K562 (cell line): ENCODE results near the gene PRM3. TPM values are rescaled to one million over a fixed set of nuclear protein-coding genes. Genes with fewer than 3 reads are reported as not detected.

ENCODE experiments used
- ATAC-seq: fragments of 200-7000 bp; cut with Tn5 transposase; 3 replicates; pipeline ENCODE4 v1.9.1; 2020; ENCODE audit warnings: moderate library complexity
- BruUV-seq: library from RNA; stranded (reverse); fragments of 400-500 nt; replicated peaks from 2 replicates; lab custom pipeline; 2021; lab: Mats Ljungman, UMichigan
- CTCF ChIA-PET: fragments of 300-600 bp; formaldehyde crosslinking; extraction: SDS; loops from one replicate; lab custom pipeline; 2021; ENCODE audit warnings: low intra/inter-chr PET ratio; lab: Yijun Ruan, JAX
- POLR2A ChIA-PET: fragments of 300-600, 350-650 bp; sonication (Branson Sonifier 250); formaldehyde crosslinking; extraction: SDS; loops from one replicate; lab custom pipeline; 2021; ENCODE audit warnings: antibody characterized with exemption, inconsistent platforms; lab: Yijun Ruan, JAX
- DNase-seq, 4 experiments: peaks; one replicate each; pipeline versions ENCODE4 v3.0.0 to v3.0.0-alpha.2; 2011 to 2018; ENCODE audit warnings: low spot score in 3 of 4, mixed read lengths in 3 of 4; ENCODE audit errors: extremely low read depth in 1 of 4
- FAIRE-seq: peaks from 2 replicates; lab custom pipeline; 2011; peaks lifted over from hg19 to GRCh38; lab: Jason Lieb, UNC
- H2AFZ ChIP-seq: 2 replicates; pipeline ENCODE4 v1.6.0; 2011; ENCODE audit warnings: low read depth, low read length, control low read depth, inconsistent platforms
- H3K27ac ChIP-seq: fragments of 200-600 bp; 3 replicates; pipeline ENCODE4 v1.8.0; 2011; ENCODE audit warnings: low read depth, mild to moderate bottlenecking, control low read depth, inconsistent platforms, low read length, moderate library complexity, mixed read lengths; ENCODE audit errors: extremely low read depth
- H3K27me3 ChIP-seq, 2 experiments: fragments of 300-600 bp in 1 of 2; 2 replicates in 1 of 2; 3 replicates in 1 of 2; pipeline versions ENCODE4 v1.6.0 to v1.8.0; 2011; ENCODE audit warnings: inconsistent platforms in 2 of 2, low read length in 2 of 2, mild to moderate bottlenecking in 1 of 2, mixed read lengths in 1 of 2, moderate library complexity in 1 of 2; ENCODE audit not compliant: control insufficient read depth in 2 of 2, insufficient read depth in 2 of 2
- H3K36me3 ChIP-seq: fragments of 300-600 bp; 3 replicates; pipeline ENCODE4 v1.8.0; 2011; ENCODE audit warnings: mild to moderate bottlenecking, low read length, inconsistent platforms; ENCODE audit not compliant: control insufficient read depth, insufficient read depth
- H3K4me1 ChIP-seq, 2 experiments: fragments of 200-600 bp in 1 of 2; replicated peaks in 1 of 2; 2 replicates in 1 of 2; 3 replicates in 1 of 2; pipeline versions ENCODE4 v1.5.1 to v1.8.0; 2011; ENCODE audit warnings: inconsistent platforms in 2 of 2, low read length in 2 of 2, mild to moderate bottlenecking in 1 of 2, mixed read lengths in 1 of 2, moderate library complexity in 1 of 2; ENCODE audit not compliant: control insufficient read depth in 2 of 2, insufficient read depth in 2 of 2
- H3K4me2 ChIP-seq: 2 replicates; pipeline ENCODE4 v1.6.1; 2011; ENCODE audit warnings: low read length, control low read depth, inconsistent platforms, mixed read lengths; ENCODE audit not compliant: insufficient read depth
- H3K4me3 ChIP-seq: fragments of 200-600 bp; sonication (generic), shearing (Covaris generic); 2 replicates; pipeline ENCODE4 v1.5.1; 2016; ENCODE audit warnings: control low read depth, inconsistent platforms
- H3K79me2 ChIP-seq: fragments of 200-600 bp; 3 replicates; pipeline ENCODE4 v1.8.0; 2011; ENCODE audit warnings: low read length, inconsistent platforms; ENCODE audit not compliant: control insufficient read depth, insufficient read depth
- H3K9ac ChIP-seq, 2 experiments: 2 replicates each; pipeline versions ENCODE4 v1.6.0 to v1.6.1; 2011; ENCODE audit warnings: low read depth in 2 of 2, low read length in 2 of 2, control low read depth in 1 of 2, inconsistent platforms in 1 of 2, mild to moderate bottlenecking in 1 of 2, mixed read lengths in 1 of 2; ENCODE audit not compliant: insufficient read depth in 1 of 2
- H3K9me1 ChIP-seq: one replicate; pipeline ENCODE4 v1.6.0; 2011; ENCODE audit warnings: inconsistent platforms, mild to moderate bottlenecking, low read length, moderate library complexity; ENCODE audit not compliant: control insufficient read depth, insufficient read depth
- H3K9me3 ChIP-seq: replicated peaks from 2 replicates; pipeline ENCODE4 v1.5.1; 2011; ENCODE audit warnings: low read depth, low read length, inconsistent platforms; ENCODE audit not compliant: control insufficient read depth, insufficient read depth
- H4K20me1 ChIP-seq: replicated peaks from 2 replicates; pipeline ENCODE4 v1.6.1; 2011; ENCODE audit warnings: low read length, inconsistent platforms, mixed read lengths; ENCODE audit not compliant: control insufficient read depth, insufficient read depth
- RBFOX2 ChIP-seq: fragments of 200-400 bp; formaldehyde crosslinking; IDR thresholded peaks from 2 replicates; pipeline ENCODE4 v1.6.1; 2017; ENCODE audit warnings: low read depth, mild to moderate bottlenecking, low read length, moderate library complexity
- SMAD2 ChIP-seq: fragments of 150-350 bp; IDR thresholded peaks from 2 replicates; pipeline ENCODE4 v1.6.1; 2014; ENCODE audit warnings: low read depth, mild to moderate bottlenecking, low read length
- SOX6 ChIP-seq: fragments of 450-650 bp; IDR thresholded peaks from 2 replicates; pipeline ENCODE4 v1.6.1; 2014; ENCODE audit warnings: mild to moderate bottlenecking
- SPI1 ChIP-seq: IDR thresholded peaks from 2 replicates; pipeline ENCODE4 v1.6.1; 2011; ENCODE audit warnings: low read depth, low read length, control low read depth, borderline replicate concordance
- ZNF586 ChIP-seq: fragments of 450-650 bp; formaldehyde crosslinking; conservative IDR thresholded peaks from 2 replicates; pipeline ENCODE4 v1.4.0; 2020; ENCODE audit warnings: mild to moderate bottlenecking, moderate library complexity
- WGBS: fragments of 100-300 bp; shearing (Covaris generic); methylation state at CpG from one replicate; pipeline ENCODE4 v1.1.6; 2016; ENCODE audit warnings: low coverage, mixed read lengths; ENCODE audit not compliant: insufficient coverage; ENCODE audit errors: missing lambda C conversion rate; 5-methylcytosine and 5-hydroxymethylcytosine counted together
- in situ Hi-C: fragments of 300-500 bp; cut with MboI; formaldehyde crosslinking; loops from 4 replicates; pipeline ENCODE4 v1.15.0; 2018; ENCODE audit warnings: inconsistent platforms, mixed read lengths
- intact Hi-C: fragments of 100-400 bp; cut with micrococcal nuclease; formaldehyde crosslinking; loops from 2 replicates; pipeline ENCODE4 v1.14.2; 2022
- polyA plus RNA-seq, 8 experiments: library from polyadenylated mRNA; depleted of rRNA in 4 of 8; stranded (reverse) in 5 of 8; unstranded in 3 of 8; fragments of >200 nt; fragmentation: Nextera tagmentation in 2 of 8; fragmentation: Illumina TruSeq in 1 of 8; extraction: Ambion mirVana in 2 of 8; extraction: Trizol in 1 of 8; gene quantifications; 2 replicates each; pipeline versions ENCODE4 v1.2.1 to v1.2.3, GENCODE V29; 2011 to 2014; ENCODE audit warnings: inconsistent platforms in 1 of 8, missing spikeins in 1 of 8
- total RNA-seq, 7 experiments: library from RNA; depleted of rRNA in 6 of 7; stranded (reverse); fragments of >200 nt in 6 of 7; fragmentation: Illumina TruSeq in 2 of 7; extraction: Trizol in 2 of 7; gene quantifications; 2 replicates each; pipeline versions ENCODE4 v1.2.1 to v1.2.3, GENCODE V29; 2011 to 2021; ENCODE audit warnings: low replicate concordance in 1 of 7
- TF ChIP-seq, protein P1 (sequence below): fragments of 250-450 bp; sonication (Bioruptor Pico); IDR thresholded peaks from 2 replicates; pipeline ENCODE4 v1.4.0; 2020; ENCODE audit warnings: mild to moderate bottlenecking, moderate library complexity, borderline replicate concordance
- TF ChIP-seq, protein P2 (sequence below): fragments of 450-650 bp; IDR thresholded peaks from 2 replicates; pipeline ENCODE4 v1.6.1; 2016; ENCODE audit warnings: borderline replicate concordance
- TF ChIP-seq, protein P3 (sequence below): sonication (generic); formaldehyde crosslinking; IDR thresholded peaks from 2 replicates; pipeline ENCODE4 v1.8.0; 2022; ENCODE audit warnings: mild to moderate bottlenecking, missing genetic modification reagents, borderline replicate concordance
- TF ChIP-seq, protein P4 (sequence below): sonication (generic); formaldehyde crosslinking; IDR thresholded peaks from 2 replicates; pipeline ENCODE4 v1.8.0; 2023; ENCODE audit warnings: mild to moderate bottlenecking, missing genetic modification reagents

PRM3 gene
- total and polyA plus RNA-seq, 9 of the 15 experiments (the other 6 are each of a cell fraction or from before 2014, with no cell fraction given): not detected

DNA sequence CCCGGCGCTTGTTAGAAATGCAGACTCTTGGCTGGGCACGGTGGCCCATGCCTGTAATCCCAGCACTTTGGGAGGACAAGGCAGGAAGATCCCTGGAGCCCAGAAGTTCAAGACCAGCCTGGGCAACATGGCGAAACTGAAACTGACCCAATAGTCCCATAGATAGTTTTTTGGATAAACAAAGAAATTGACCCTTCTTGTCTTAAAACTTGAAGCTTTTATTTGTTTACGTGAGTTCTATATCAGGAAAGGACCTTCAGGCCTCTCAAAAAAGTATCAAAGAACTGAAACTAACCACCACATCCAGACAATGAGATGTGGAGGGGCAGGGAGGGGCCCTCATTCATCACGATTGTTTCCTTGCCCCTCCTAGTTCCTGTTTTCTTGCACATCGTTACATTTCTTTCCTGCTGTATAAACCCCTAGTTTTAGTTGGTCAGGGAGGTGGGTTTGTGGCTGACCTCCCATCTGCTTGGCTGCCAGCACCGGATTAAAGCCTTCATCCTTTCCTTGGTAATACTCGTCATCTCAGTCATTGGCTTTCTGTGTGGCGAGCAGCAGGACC lies 37.6 kb upstream of the PRM3 start:
- ATAC-seq (no peak), DNase-seq (no peak), FAIRE-seq (peak; percentile 15)
- intact Hi-C loops (no loop called here), in situ Hi-C loops (no loop called here)
- Histone ChIP-seq H3K27me3 (peaks cover 0 to 6% of the 10 kb centered on the region in 2 experiments; a peak in 2 of 5 replicates), H2AFZ (peak overlapping the region; percentile 72), H3K36me3 (no peaks in the 10 kb centered on the region), H3K9me1 (no peaks in the 10 kb centered on the region), H4K20me1 (no peaks in the 10 kb centered on the region), H3K4me2 (no peak overlapping the region; the same call in 1 of the 2 replicates), H3K27ac (no peak overlapping the region), H3K9ac (no peak overlapping the region), H3K4me3 (no peak overlapping the region), H3K79me2 (no peaks in the 10 kb centered on the region), H3K9me3 (no peaks in the 10 kb centered on the region), H3K4me1 (peaks cover 11 to 25% of the 10 kb centered on the region in 2 experiments; a peak in 3 of 5 replicates)
- 54% methylated on average over 10 of the region's 10 CpGs for WGBS
- POLR2A ChIA-PET: no interaction called here
- BruUV-seq: no TSS peak
- CTCF ChIA-PET: no interaction called here
- TF ChIP-seq SMAD2: no peak
- no peak for TF ChIP-seq ZNF586
- TF ChIP-seq, protein P1, sequence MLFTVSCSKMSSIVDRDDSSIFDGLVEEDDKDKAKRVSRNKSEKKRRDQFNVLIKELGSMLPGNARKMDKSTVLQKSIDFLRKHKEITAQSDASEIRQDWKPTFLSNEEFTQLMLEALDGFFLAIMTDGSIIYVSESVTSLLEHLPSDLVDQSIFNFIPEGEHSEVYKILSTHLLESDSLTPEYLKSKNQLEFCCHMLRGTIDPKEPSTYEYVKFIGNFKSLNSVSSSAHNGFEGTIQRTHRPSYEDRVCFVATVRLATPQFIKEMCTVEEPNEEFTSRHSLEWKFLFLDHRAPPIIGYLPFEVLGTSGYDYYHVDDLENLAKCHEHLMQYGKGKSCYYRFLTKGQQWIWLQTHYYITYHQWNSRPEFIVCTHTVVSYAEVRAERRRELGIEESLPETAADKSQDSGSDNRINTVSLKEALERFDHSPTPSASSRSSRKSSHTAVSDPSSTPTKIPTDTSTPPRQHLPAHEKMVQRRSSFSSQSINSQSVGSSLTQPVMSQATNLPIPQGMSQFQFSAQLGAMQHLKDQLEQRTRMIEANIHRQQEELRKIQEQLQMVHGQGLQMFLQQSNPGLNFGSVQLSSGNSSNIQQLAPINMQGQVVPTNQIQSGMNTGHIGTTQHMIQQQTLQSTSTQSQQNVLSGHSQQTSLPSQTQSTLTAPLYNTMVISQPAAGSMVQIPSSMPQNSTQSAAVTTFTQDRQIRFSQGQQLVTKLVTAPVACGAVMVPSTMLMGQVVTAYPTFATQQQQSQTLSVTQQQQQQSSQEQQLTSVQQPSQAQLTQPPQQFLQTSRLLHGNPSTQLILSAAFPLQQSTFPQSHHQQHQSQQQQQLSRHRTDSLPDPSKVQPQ (CRISPR knock-in tag): no peak
- TF ChIP-seq, protein P2, sequence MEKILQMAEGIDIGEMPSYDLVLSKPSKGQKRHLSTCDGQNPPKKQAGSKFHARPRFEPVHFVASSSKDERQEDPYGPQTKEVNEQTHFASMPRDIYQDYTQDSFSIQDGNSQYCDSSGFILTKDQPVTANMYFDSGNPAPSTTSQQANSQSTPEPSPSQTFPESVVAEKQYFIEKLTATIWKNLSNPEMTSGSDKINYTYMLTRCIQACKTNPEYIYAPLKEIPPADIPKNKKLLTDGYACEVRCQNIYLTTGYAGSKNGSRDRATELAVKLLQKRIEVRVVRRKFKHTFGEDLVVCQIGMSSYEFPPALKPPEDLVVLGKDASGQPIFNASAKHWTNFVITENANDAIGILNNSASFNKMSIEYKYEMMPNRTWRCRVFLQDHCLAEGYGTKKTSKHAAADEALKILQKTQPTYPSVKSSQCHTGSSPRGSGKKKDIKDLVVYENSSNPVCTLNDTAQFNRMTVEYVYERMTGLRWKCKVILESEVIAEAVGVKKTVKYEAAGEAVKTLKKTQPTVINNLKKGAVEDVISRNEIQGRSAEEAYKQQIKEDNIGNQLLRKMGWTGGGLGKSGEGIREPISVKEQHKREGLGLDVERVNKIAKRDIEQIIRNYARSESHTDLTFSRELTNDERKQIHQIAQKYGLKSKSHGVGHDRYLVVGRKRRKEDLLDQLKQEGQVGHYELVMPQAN: no peak
- TF ChIP-seq SPI1: peak; percentile 52; the same call in 1 of the 2 replicates
- peak; percentile 58; the same call in 1 of the 2 replicates for TF ChIP-seq SOX6
- TF ChIP-seq, protein P3, sequence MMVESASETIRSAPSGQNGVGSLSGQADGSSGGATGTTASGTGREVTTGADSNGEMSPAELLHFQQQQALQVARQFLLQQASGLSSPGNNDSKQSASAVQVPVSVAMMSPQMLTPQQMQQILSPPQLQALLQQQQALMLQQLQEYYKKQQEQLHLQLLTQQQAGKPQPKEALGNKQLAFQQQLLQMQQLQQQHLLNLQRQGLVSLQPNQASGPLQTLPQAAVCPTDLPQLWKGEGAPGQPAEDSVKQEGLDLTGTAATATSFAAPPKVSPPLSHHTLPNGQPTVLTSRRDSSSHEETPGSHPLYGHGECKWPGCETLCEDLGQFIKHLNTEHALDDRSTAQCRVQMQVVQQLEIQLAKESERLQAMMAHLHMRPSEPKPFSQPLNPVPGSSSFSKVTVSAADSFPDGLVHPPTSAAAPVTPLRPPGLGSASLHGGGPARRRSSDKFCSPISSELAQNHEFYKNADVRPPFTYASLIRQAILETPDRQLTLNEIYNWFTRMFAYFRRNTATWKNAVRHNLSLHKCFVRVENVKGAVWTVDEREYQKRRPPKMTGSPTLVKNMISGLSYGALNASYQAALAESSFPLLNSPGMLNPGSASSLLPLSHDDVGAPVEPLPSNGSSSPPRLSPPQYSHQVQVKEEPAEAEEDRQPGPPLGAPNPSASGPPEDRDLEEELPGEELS (CRISPR knock-in tag): no peak
- TF ChIP-seq, protein P4, sequence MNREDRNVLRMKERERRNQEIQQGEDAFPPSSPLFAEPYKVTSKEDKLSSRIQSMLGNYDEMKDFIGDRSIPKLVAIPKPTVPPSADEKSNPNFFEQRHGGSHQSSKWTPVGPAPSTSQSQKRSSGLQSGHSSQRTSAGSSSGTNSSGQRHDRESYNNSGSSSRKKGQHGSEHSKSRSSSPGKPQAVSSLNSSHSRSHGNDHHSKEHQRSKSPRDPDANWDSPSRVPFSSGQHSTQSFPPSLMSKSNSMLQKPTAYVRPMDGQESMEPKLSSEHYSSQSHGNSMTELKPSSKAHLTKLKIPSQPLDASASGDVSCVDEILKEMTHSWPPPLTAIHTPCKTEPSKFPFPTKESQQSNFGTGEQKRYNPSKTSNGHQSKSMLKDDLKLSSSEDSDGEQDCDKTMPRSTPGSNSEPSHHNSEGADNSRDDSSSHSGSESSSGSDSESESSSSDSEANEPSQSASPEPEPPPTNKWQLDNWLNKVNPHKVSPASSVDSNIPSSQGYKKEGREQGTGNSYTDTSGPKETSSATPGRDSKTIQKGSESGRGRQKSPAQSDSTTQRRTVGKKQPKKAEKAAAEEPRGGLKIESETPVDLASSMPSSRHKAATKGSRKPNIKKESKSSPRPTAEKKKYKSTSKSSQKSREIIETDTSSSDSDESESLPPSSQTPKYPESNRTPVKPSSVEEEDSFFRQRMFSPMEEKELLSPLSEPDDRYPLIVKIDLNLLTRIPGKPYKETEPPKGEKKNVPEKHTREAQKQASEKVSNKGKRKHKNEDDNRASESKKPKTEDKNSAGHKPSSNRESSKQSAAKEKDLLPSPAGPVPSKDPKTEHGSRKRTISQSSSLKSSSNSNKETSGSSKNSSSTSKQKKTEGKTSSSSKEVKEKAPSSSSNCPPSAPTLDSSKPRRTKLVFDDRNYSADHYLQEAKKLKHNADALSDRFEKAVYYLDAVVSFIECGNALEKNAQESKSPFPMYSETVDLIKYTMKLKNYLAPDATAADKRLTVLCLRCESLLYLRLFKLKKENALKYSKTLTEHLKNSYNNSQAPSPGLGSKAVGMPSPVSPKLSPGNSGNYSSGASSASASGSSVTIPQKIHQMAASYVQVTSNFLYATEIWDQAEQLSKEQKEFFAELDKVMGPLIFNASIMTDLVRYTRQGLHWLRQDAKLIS (CRISPR knock-in tag): no peak
- no peak for TF ChIP-seq RBFOX2
